GM23248 (cell line): ENCODE results near the gene ZHX3. TPM values are rescaled to one million over a fixed set of nuclear protein-coding genes. Genes with fewer than 3 reads are reported as not detected.

Experiments
- DNase-seq: peaks from one replicate; pipeline ENCODE4 v3.0.0-alpha.2; 2015
- H2AFZ ChIP-seq: fragments of 200-600 bp; sonication (generic); 2 replicates; pipeline ENCODE4 v1.6.1; 2016; ENCODE audit warnings: antibody characterized with exemption
- H3F3A ChIP-seq: fragments of 200-600 bp; sonication (generic); 2 replicates; pipeline ENCODE4 v1.6.1; 2016; ENCODE audit warnings: mild to moderate bottlenecking, antibody characterized with exemption, mixed run types; ENCODE audit not compliant: insufficient read depth
- H3K27ac ChIP-seq: fragments of 200-600 bp; sonication (generic); 2 replicates; pipeline ENCODE4 v1.5.1; 2016; ENCODE audit warnings: mild to moderate bottlenecking
- H3K27me3 ChIP-seq: fragments of 200-600 bp; sonication (generic); replicated peaks from 2 replicates; pipeline ENCODE4 v1.6.1; 2016; ENCODE audit warnings: mild to moderate bottlenecking; ENCODE audit not compliant: insufficient read depth
- H3K36me3 ChIP-seq: fragments of 200-600 bp; sonication (generic); 2 replicates; pipeline ENCODE4 v1.6.1; 2016; ENCODE audit warnings: low read depth, mild to moderate bottlenecking
- H3K4me1 ChIP-seq: fragments of 200-600 bp; sonication (generic); 2 replicates; pipeline ENCODE4 v1.6.1; 2016; ENCODE audit warnings: mild to moderate bottlenecking; ENCODE audit not compliant: insufficient read depth
- H3K4me2 ChIP-seq: fragments of 200-600 bp; sonication (generic); one replicate; pipeline ENCODE4 v1.6.1; 2016; ENCODE audit warnings: mild to moderate bottlenecking; ENCODE audit not compliant: unreplicated experiment
- H3K4me3 ChIP-seq: fragments of 200-600 bp; sonication (generic); 2 replicates; pipeline ENCODE4 v1.5.1; 2016; ENCODE audit warnings: mild to moderate bottlenecking
- H3K79me2 ChIP-seq: fragments of 200-600 bp; sonication (generic); 2 replicates; pipeline ENCODE4 v1.6.1; 2016; ENCODE audit warnings: mild to moderate bottlenecking; ENCODE audit not compliant: insufficient read depth
- H3K9ac ChIP-seq: fragments of 200-600 bp; sonication (generic); 2 replicates; pipeline ENCODE4 v1.6.1; 2016; ENCODE audit warnings: mild to moderate bottlenecking
- H3K9me2 ChIP-seq: fragments of 200-600 bp; sonication (generic); 2 replicates; pipeline ENCODE4 v1.6.1; 2016; ENCODE audit warnings: mixed run types, mild to moderate bottlenecking, moderate library complexity; ENCODE audit not compliant: insufficient read depth
- H3K9me3 ChIP-seq: fragments of 200-600 bp; sonication (generic); one replicate; pipeline ENCODE4 v1.6.1; 2017; ENCODE audit warnings: low read depth
- H4K20me1 ChIP-seq: fragments of 200-600 bp; sonication (generic); 2 replicates; pipeline ENCODE4 v1.6.0; 2016; ENCODE audit not compliant: insufficient read depth
- EZH2 ChIP-seq: fragments of 200-600 bp; sonication (generic); IDR thresholded peaks from 2 replicates; pipeline ENCODE4 v1.6.1; 2018; ENCODE audit warnings: antibody characterized with exemption, mild to moderate bottlenecking; ENCODE audit not compliant: insufficient read depth, poor library complexity, severe bottlenecking
- EZH2phosphoT487 ChIP-seq: fragments of 200-600 bp; sonication (generic); IDR thresholded peaks from 2 replicates; pipeline ENCODE4 v1.6.1; 2018; ENCODE audit warnings: antibody characterized with exemption, moderate library complexity, mild to moderate bottlenecking, low read depth; ENCODE audit not compliant: insufficient read depth
- whole genome bisulfite sequencing, 2 experiments: methylation state at CpG; one replicate each; pipeline ENCODE4 v1.1.6; 2015 to 2017; ENCODE audit warnings: low lambda C conversion rate in 2 of 2, low coverage in 1 of 2; ENCODE audit errors: missing lambda C conversion rate in 2 of 2; 5-methylcytosine and 5-hydroxymethylcytosine counted together
- in situ Hi-C: fragments of 300-500 bp; cut with MboI; formaldehyde crosslinking; loops from 2 replicates; pipeline ENCODE4 v1.15.0; 2020
- polyA plus RNA-seq: library from polyadenylated mRNA; unstranded; fragments of >200 nt; fragmentation: Nextera tagmentation; extraction: Ambion mirVana; gene quantifications from 2 replicates; pipeline ENCODE4 v1.2.1, GENCODE V29; 2016
- total RNA-seq: library from RNA; depleted of rRNA; stranded (reverse); fragments of >200 nt; shearing (Covaris generic); gene quantifications from 2 replicates; pipeline ENCODE4 v1.2.3, GENCODE V29; 2014

The ZHX3 gene
- total and polyA plus RNA-seq, 2 experiments from 2014 or later, result 9.8 to 38.5 TPM

DNA sequence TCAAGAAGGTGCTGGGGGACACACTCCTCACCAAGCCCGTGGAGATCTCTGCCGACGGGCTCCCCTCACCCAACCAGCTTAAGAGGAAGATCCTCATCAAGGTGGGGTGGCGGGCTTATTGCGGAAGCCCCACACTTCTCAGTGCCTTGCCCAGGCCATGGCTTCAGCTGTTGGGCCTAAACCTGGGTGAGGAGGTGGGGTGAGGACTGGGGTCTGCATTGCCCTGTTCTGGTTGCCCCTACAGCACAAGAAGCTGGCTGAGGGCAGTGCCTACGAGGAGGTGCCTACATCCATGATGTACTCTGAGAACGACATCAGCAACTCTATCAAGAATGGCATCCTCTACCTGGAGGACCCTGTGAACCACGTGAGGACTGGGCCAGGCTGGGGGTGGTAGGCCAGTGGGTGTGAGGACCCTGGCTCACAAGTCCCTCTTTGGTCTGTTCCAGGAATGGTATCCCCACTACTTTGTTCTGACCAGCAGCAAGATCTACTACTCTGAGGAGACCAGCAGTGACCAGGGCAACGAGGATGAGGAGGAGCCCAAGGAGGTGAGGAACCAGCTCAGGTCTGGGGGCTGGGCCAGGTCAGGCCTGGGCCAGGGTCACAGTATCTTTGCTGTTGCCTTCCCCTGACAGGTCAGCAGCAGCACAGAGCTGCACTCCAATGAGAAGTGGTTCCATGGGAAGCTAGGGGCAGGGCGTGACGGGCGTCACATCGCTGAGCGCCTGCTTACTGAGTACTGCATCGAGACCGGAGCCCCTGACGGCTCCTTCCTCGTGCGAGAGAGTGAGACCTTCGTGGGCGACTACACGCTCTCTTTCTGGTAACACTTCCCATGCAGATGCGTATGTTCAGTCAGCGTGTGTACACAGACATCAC is 152.3 kb downstream of the ZHX3 start:
- Histone ChIP-seq H3F3A (no peaks in the 10 kb centered on the region), H4K20me1 (no peaks in the 10 kb centered on the region), H3K36me3 (no peaks in the 10 kb centered on the region; the same call in 1 of the 2 replicates), H2AFZ (no peak overlapping the region), H3K9ac (no peak overlapping the region), H3K27me3 (no peaks in the 10 kb centered on the region), H3K27ac (no peak overlapping the region), H3K4me3 (no peak overlapping the region), H3K9me3 (no peaks in the 10 kb centered on the region), H3K79me2 (no peaks in the 10 kb centered on the region), H3K4me1 (0 out of 2 replicates have a peak, but pooled peaks cover 6% of the 10 kb centered on the region), H3K9me2 (no peaks in the 10 kb centered on the region), H3K4me2 (no peak overlapping the region)
- DNase-seq, result no peak
- TF ChIP-seq EZH2phosphoT487, result no peak
- in situ Hi-C loops, result no loop called here
- WGBS, 2 experiments, result 91 to 93% methylated on average over 24 of the region's 24 CpGs

DNA sequence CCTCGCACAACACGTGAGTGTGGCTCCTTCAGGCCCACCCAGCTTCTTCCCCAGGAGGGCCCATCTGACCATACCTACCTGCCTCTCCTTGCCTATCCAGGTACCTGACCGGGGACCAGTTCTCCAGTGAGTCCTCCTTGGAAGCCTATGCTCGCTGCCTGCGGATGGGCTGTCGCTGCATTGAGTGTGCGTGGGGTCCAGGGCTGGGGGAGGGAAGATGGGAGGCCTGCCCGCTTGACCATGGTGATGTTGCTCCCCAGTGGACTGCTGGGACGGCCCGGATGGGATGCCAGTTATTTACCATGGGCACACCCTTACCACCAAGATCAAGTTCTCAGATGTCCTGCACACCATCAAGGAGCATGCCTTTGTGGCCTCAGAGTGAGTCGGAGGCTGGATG is 153.7 kb downstream of the ZHX3 start:
- Histone ChIP-seq H3K9me2 (no peaks in the 10 kb centered on the region), H3K79me2 (no peaks in the 10 kb centered on the region; the same call in 1 of the 2 replicates), H3K4me1 (no peaks in the 10 kb centered on the region), H3F3A (no peaks in the 10 kb centered on the region), H3K9ac (no peak overlapping the region), H3K4me3 (no peak overlapping the region), H2AFZ (no peak overlapping the region), H3K4me2 (no peak overlapping the region), H3K27me3 (no peaks in the 10 kb centered on the region), H3K27ac (no peak overlapping the region), H3K36me3 (no peaks in the 10 kb centered on the region; the same call in 1 of the 2 replicates), H4K20me1 (no peaks in the 10 kb centered on the region), H3K9me3 (no peaks in the 10 kb centered on the region)
- 96 to 97% methylated on average over 11 of the region's 11 CpGs for WGBS, 2 experiments
- DNase-seq, result no peak
- in situ Hi-C loops, result no loop called here
- no peak for TF ChIP-seq EZH2phosphoT487
- TF ChIP-seq EZH2, result no peak

DNA sequence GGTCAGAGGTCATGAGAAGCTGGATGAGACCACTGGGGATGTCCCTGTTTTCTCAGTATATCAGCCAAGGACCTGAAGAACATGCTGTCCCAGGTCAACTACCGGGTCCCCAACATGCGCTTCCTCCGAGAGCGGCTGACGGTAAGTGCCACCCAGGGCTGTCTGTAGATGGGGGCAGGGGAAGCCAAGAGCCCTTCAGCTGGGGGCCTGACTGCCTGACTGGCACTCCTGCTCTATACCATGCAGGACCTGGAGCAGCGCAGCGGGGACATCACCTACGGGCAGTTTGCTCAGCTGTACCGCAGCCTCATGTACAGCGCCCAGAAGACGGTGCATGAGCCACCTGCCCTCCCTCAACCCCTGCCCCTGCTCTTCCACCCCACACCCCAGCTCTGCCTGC is 155.1 kb downstream of the ZHX3 start:
- Histone ChIP-seq H3F3A (no peaks in the 10 kb centered on the region), H3K9me3 (no peaks in the 10 kb centered on the region), H4K20me1 (no peaks in the 10 kb centered on the region; the same call in 1 of the 2 replicates), H3K27me3 (no peaks in the 10 kb centered on the region), H3K36me3 (no peaks in the 10 kb centered on the region; the same call in 1 of the 2 replicates), H3K4me3 (no peak overlapping the region), H3K4me1 (no peaks in the 10 kb centered on the region), H3K27ac (no peak overlapping the region), H3K79me2 (peaks cover 12% of the 10 kb centered on the region), H3K9ac (no peak overlapping the region), H3K4me2 (no peak overlapping the region), H3K9me2 (no peaks in the 10 kb centered on the region), H2AFZ (no peak overlapping the region)
- in situ Hi-C loops, result no loop called here
- no peak for DNase-seq
- TF ChIP-seq EZH2phosphoT487 (no peak), EZH2 (no peak)
- 95 to 96% methylated on average over 5 to 11 of the region's 11 CpGs for WGBS, 2 experiments

DNA sequence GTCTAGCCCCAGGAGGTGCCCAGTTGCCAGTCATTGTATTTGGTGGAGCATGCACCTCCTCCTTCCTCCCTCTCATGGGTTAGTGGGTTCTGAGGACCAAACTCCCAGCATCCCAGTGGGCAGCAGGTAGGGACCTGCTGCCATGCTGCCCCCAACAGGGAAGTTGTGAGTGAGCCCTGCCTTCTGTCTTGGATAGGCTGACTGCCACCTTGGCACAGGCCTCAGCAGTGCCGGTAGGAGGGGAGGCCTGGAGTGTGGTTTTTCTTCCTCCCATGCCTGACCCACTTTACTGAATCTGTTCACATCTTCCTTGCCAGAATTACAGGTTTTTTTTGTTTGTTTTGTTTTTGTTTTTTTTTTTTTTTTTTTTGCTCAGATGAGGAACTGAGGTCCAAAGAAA is 155.6 kb downstream of the ZHX3 start:
- in situ Hi-C loops, result no loop called here
- H3K9me2 ChIP-seq, result no peaks in the 10 kb centered on the region
- H3K27ac ChIP-seq, result no peak overlapping the region
- TF ChIP-seq EZH2 (no peak), EZH2phosphoT487 (no peak)
- H3K4me3 ChIP-seq, result no peak overlapping the region
- WGBS, 2 experiments, result 15 to 22% methylated on average over 1 of the region's 1 CpG
- no peaks in the 10 kb centered on the region for H3K27me3 ChIP-seq
- no peaks in the 10 kb centered on the region; the same call in 1 of the 2 replicates for H3K36me3 ChIP-seq
- H4K20me1 ChIP-seq, result no peaks in the 10 kb centered on the region; the same call in 1 of the 2 replicates
- no peaks in the 10 kb centered on the region for H3K4me1 ChIP-seq
- H2AFZ ChIP-seq, result no peak overlapping the region
- no peaks in the 10 kb centered on the region for H3K9me3 ChIP-seq
- DNase-seq, result no peak
- no peak overlapping the region for H3K9ac ChIP-seq
- peaks cover 17% of the 10 kb centered on the region for H3K79me2 ChIP-seq
- no peak overlapping the region for H3K4me2 ChIP-seq
- H3F3A ChIP-seq, result no peaks in the 10 kb centered on the region
